Measurements from ENCODE around the gene GPR146. TPM values are rescaled to one million over a fixed set of nuclear protein-coding genes. Genes with fewer than 3 reads are reported as not detected.

The GPR146 gene
- total and polyA plus RNA-seq, 2 of the 4 experiments (the other 2 are of a cell fraction), result 2.2 to 3.4 TPM

DNA sequence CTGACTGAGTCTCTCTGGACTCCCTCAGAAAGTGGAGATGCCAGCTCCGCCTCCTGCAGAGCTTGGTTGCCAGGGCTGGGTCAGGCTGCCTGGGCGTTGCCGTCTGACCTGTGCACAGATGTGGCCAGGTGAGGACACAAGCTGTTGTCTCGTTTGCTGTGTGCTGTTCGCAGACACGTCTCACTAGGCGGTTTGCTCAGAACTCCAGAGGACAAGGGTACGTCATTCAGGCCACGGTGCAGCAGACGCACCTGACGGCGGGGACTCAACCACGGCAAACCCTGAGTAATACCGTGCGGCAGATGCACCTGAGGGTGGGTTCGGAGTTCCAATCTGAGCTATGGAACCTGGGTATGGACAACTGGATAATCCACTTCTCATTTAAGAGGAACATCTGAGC, 55.3 kb downstream of the GPR146 start:
- Histone ChIP-seq H3K4me3 (ENCODE audit: insufficient read depth, low read depth, low read length) (no peak overlapping the region), H3K79me1 (ENCODE audit: low read depth in 1 of 2, low read length in 2 of 2) (peaks cover 4 to 28% of the 10 kb centered on the region in 2 experiments), H3K23ac (ENCODE audit: low read depth, low read length) (no peak overlapping the region), H4K5ac (ENCODE audit: low read depth, low read length) (no peak overlapping the region), H3K56ac (ENCODE audit: extremely low read depth, insufficient read depth, low read length) (no peak overlapping the region), H3K18ac (ENCODE audit: low read depth, low read length) (no peak overlapping the region), H2BK5ac (ENCODE audit: low read depth, low read length, poor library complexity, severe bottlenecking) (no peak overlapping the region), H2AFZ (replicated peaks; ENCODE audit: low read length, poor library complexity) (no peak overlapping the region), H3K9ac (ENCODE audit: low read depth, low read length) (no peak overlapping the region), H3K9me1 (ENCODE audit: insufficient read depth, low read length) (no peaks in the 10 kb centered on the region), H3K27ac (ENCODE audit: insufficient read depth, low read length) (no peak overlapping the region), H3K36me3 (ENCODE audit: control insufficient read depth, insufficient read depth, low read length) (peaks cover 2% of the 10 kb centered on the region), H2AK5ac (ENCODE audit: low read depth, low read length) (no peak overlapping the region), H3K4me2 (ENCODE audit: low read depth, low read length) (no peak overlapping the region), H4K20me1 (ENCODE audit: insufficient read depth, low read length) (peaks cover 9% of the 10 kb centered on the region; the same call in 1 of the 2 replicates), H3K14ac (replicated peaks; ENCODE audit: low read depth, low read length) (no peak overlapping the region), H3K27me3 (ENCODE audit: control insufficient read depth, insufficient read depth, low read length) (no peaks in the 10 kb centered on the region), H3K9me3 (ENCODE audit: control insufficient read depth, insufficient read depth, low read length) (no peaks in the 10 kb centered on the region), H2BK120ac (ENCODE audit: low read depth, low read length) (no peak overlapping the region), H3K4me1 (ENCODE audit: control insufficient read depth, insufficient read depth, low read length) (peaks cover 2% of the 10 kb centered on the region; the same call in 1 of the 2 replicates), H3K4ac (ENCODE audit: low read depth, low read length) (no peak overlapping the region), H2BK15ac (ENCODE audit: low read depth, low read length) (no peak overlapping the region), H4K91ac (ENCODE audit: insufficient read depth, low read depth, low read length) (no peak overlapping the region), H2AK9ac (replicated peaks; ENCODE audit: low read depth, low read length, poor library complexity) (no peak overlapping the region), H2BK20ac (ENCODE audit: low read depth, low read length) (no peak overlapping the region), H4K8ac (ENCODE audit: low read depth in 2 of 2, low read length in 2 of 2) (no peak overlapping the region)
- BruUV-seq (replicated peaks), result no TSS peak
- dilution Hi-C loops (cut with HindIII; ENCODE audit: low sequenced_read_pairs, unreplicated experiment), result no loop called here
- WGBS, 2 experiments (ENCODE audit: extremely low coverage in 2 of 2, insufficient read length in 1 of 2), result 92% methylated on average over 16 of the region's 16 CpGs; no CpG with 5 or more reads in 1 of the 2 experiments
- intact Hi-C loops (cut with micrococcal nuclease), result no loop called here
- DNase-seq, result no peak
- TF ChIP-seq POLR2A (IDR thresholded peaks at IDR 0.05; ENCODE audit: low read depth, low read length), result no peak
- TF ChIP-seq NFE2L2 (IDR thresholded peaks at IDR 0.05; ENCODE audit: low read depth, low read length), result no peak
- TF ChIP-seq, protein P1, sequence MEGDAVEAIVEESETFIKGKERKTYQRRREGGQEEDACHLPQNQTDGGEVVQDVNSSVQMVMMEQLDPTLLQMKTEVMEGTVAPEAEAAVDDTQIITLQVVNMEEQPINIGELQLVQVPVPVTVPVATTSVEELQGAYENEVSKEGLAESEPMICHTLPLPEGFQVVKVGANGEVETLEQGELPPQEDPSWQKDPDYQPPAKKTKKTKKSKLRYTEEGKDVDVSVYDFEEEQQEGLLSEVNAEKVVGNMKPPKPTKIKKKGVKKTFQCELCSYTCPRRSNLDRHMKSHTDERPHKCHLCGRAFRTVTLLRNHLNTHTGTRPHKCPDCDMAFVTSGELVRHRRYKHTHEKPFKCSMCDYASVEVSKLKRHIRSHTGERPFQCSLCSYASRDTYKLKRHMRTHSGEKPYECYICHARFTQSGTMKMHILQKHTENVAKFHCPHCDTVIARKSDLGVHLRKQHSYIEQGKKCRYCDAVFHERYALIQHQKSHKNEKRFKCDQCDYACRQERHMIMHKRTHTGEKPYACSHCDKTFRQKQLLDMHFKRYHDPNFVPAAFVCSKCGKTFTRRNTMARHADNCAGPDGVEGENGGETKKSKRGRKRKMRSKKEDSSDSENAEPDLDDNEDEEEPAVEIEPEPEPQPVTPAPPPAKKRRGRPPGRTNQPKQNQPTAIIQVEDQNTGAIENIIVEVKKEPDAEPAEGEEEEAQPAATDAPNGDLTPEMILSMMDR (conservative IDR thresholded peaks at IDR 0.05; ENCODE audit: low read depth, low read length), result no peak
- TF ChIP-seq RFX5 (IDR thresholded peaks at IDR 0.05; ENCODE audit: low read depth, low read length), result no peak
- TF ChIP-seq MAZ (IDR thresholded peaks at IDR 0.05; ENCODE audit: borderline replicate concordance, low read depth, low read length), result no peak
- TF ChIP-seq MAFK (IDR thresholded peaks at IDR 0.05; ENCODE audit: low read depth, low read length), result no peak
- ChIA-PET CTCF (no interaction called here), POLR2A (ENCODE audit: unreplicated experiment) (no interaction called here)
- in situ Hi-C loops (cut with MboI; ENCODE audit: low sequenced_read_pairs), result no loop called here
- no peak for ATAC-seq (ENCODE audit: low read depth)
